RPMI7951 (cell line): ENCODE data around the gene CNTN5. TPM values are rescaled to one million over a fixed set of nuclear protein-coding genes. Genes with fewer than 3 reads are reported as not detected.

Experiments
- DNase-seq: peaks from one replicate; pipeline ENCODE4 v3.0.0-alpha.2; 2012; ENCODE audit warnings: low read depth
- total RNA-seq: library from RNA; depleted of rRNA; stranded (reverse); fragments of >200 nt; shearing (Covaris generic); gene quantifications from 2 replicates; pipeline ENCODE4 v1.2.3, GENCODE V29; 2014

The CNTN5 gene
- total RNA-seq, 1 experiment from 2014 or later, result not detected

GRCh38 chr11:99170591-99170990, 149.8 kb downstream of the CNTN5 start:
- DNase-seq, result no peak

DNA sequence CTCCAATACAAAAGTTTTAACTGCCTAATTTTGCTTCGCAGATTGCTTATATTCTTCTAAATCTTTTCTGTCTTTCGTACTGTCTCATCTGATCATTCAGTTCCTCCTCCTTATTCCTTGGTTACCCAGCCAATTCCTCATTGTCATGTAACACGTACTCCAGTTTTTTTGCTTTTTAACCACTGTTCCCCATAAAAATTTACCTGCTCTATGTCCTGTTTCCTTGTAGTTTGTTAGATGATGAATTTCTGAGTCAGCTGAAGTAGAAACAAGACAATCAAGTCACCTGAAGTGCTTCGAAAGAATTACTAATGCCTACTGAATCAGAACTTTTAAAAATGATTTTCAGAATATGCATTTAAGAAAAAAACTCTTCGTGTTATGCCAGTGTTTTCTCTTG, 150.6 kb downstream of the CNTN5 start:
- no peak for DNase-seq

DNA sequence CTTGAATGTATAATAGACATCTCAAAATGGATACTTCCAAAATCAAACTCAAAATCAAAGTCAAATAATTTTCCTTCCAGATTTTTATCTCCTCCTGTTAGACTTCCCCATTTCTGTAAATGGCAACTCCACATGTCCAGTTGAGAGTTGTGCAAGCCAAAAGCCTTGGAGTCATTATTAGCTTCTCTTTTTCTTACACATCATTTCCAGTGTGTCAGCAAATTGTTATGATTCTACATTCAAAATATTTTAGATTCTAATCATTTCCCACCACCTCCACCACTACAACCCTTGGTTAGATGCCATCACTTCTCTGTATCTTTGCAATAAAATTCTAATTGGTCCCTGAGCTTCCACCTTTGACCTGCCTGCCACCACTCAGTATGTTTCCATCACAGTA, 155.7 kb downstream of the CNTN5 start:
- no peak for DNase-seq

DNA sequence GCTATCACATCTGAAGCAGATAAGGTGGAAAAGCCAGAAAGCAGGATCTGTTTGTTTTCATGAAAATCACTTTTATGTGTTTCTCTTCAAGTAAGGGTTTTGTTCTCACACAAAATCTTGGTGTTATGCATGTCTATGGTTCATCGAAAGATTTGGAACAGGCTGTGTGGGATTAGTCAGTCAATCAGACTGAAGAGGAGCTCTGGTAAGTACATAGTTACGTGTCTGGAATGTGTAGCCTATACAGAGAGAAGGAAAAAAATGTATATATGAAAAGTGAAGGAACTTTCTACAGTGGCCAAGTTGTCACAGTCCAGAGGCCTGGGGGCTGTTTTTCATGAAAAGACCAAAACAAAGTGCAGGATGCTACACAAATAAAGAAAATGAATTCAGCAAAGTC, 156.7 kb downstream of the CNTN5 start:
- no peak for DNase-seq

DNA sequence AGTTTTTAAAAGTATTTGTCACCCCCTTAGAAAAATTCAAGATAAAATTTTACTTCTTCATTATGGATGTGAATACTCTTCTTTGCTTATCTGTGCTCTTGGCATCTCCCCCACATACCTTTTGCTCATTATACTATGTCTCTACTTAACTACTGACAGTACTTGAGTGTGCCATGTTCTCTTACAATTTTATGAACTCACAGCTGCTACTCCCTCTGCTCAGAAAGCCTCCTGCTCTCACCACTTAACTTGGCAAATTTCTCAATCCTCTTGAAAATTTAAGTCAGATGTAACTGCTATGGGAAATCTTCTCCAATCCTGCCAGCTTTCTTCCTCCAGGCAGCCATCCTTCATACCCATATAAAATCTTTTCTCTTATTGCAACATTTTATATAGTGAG, 163.4 kb downstream of the CNTN5 start:
- no peak for DNase-seq

GRCh38 chr11:99188221-99188620, 167.5 kb downstream of the CNTN5 start:
- no peak for DNase-seq

DNA sequence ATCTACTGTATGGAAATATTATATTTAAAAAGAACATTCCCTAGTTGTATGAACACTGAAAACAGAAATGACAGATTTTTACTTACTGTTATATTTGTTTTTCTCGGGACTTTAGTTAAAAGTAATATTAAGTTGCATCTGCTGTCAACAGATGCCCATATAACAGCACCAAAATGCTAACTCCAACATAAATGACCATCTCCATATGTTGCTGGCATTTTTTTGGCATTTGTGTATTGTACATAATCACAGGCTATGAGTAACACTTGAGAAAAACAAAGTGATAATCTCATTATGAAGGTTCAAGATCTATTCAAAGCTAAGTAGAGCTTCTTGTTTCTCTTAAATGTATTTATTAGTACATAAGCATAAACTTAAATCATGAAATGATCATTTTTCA, 172.0 kb downstream of the CNTN5 start:
- DNase-seq, result no peak

GRCh38 chr11:99197477-99197876, 176.7 kb downstream of the CNTN5 start:
- DNase-seq, result no peak

DNA sequence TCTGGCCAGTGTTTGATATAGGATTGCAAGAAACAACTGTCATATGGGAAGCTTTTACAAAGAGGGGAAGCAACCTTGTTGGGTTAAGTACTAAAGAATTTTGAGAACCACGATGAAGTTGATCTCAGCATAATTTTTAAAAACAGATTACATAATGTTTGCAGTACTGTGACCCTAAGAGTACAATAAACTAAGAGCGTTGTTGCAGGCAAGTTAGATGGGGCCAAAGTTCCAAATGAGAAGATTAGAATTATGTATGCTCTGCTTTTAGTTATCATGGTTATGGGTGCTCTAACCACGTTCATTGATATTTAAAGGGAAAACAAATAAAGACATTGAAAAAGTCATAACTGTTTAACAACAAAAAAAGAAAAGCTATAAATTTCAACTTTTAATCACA, 177.5 kb downstream of the CNTN5 start:
- DNase-seq, result no peak

DNA sequence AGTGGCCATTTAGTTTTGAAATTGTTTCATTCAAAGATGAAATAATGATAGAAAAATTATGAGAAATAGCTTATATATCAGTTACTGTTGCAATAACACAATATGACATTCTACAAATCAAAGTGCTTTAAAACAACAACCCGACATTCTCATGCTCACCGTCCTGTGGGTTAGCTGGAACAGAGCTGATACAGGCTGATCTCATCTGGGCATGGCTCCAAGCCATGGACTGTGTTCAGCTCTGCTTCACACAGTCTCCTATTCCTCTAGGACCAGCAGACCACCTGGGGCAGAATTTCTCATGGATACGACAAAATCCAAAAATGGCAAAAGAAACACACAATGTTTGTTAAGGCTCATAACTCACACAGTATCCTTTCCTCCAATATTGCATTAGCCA, 178.6 kb downstream of the CNTN5 start:
- DNase-seq, result no peak

GRCh38 chr11:99200720-99201119, 180.0 kb downstream of the CNTN5 start:
- no peak for DNase-seq

GRCh38 chr11:99208813-99209212, 188.1 kb downstream of the CNTN5 start:
- no peak for DNase-seq

DNA sequence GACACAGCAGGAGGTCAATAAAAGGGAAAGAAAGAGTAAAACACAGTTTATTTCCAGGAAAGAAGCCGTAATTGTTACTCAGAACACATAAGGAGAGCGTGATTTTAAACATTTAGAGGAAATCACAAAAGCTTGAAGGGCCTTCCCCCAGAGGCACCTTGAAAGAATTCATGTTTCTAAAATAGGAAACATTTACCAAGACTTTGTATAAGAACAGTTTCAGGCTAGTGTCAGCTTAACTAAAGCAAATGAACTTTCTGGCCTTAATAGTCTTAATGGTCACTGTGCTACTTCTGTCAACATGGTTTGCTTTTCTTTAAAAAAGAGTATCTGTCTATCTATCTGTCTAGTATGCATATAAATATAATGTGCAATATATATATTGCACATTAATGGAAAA, 208.8 kb downstream of the CNTN5 start:
- DNase-seq, result no peak

GRCh38 chr11:99234534-99234933, 213.8 kb downstream of the CNTN5 start:
- DNase-seq, result no peak

DNA sequence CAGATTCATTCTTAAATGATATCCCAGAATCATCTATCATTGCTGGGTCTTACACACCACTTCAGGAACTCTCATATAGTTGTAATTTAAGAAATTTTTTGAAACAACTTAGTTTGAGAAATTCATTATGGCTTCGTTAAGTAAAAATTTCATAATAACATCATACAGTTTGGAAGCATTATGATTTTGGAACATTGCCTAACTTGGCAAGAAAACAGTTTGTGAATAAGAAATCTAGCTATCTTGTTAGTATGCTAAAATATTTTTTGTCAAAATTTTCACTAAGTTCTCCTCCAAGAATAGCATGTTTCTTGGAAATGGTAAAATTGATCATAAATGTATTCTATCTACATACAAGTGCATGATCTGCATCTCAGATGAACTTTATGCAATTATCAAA, 217.7 kb downstream of the CNTN5 start:
- no peak for DNase-seq

DNA sequence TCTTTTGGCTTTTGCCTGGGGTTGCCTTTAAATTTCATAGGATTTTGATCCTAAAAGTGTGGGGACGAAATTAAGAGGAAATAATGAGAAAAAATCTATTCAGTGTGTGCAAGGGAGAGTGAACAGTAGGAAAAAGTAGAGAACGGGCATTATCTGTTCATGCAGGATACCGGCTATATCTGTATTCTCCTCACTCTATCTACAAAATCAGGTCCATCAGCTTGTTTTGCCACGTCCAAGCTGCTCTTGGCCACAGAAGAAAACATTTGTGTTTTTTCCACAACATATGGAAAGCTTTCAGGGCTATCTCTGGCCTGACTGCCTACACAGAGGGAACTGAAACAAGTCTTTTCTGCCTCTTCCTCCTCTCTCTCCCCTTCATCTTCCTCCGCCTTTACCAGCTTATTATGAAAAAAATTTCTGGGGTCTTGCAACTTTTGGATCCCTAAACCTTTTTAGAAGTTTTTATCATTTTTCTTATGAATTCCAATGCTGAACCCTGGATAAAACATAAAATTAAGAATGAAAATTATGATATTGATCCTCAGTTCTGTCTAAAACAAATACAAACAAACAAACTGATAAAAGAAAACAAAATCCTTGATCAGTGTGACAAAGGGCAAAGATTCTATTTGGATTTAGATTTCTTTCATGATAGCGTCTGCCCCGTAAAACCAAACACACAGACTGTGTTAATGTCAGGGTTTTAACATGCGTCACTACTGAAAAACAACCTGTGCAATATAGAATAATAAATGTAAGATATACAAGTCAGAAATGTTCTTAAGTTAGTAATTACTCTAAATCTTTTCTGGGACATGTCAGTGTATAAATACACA, 219.7 kb downstream of the CNTN5 start:
- no peak for DNase-seq

DNA sequence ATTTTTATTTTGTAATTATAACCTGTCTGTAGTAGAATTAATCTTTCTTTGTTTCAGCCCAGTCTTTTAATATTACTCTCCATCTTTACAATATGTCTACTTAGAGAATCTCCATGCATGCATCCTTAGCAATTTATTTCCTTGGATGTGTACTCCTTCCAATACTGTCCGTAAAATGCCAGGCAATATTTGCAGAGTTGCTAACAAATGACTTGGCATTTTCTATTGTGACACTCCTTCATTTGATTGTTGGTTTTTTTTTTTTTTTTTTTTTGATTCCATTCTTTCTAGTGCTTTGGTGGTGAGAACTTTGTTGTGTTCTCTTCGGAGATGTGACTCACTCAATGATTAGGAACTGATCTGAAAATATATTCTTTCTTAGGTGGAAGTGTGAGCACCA, 220.3 kb downstream of the CNTN5 start:
- DNase-seq, result no peak

- no peak for DNase-seq
Measured at GRCh38 chr11:99244613-99245012, 223.9 kb downstream of the CNTN5 start.

- no peak for DNase-seq
Measured at GRCh38 chr11:99246199-99246598, 225.4 kb downstream of the CNTN5 start.

- no peak for DNase-seq
Measured at GRCh38 chr11:99256614-99257013, 235.9 kb downstream of the CNTN5 start.

- DNase-seq, result no peak
Measured at GRCh38 chr11:99257131-99257530, 236.4 kb downstream of the CNTN5 start.

DNA sequence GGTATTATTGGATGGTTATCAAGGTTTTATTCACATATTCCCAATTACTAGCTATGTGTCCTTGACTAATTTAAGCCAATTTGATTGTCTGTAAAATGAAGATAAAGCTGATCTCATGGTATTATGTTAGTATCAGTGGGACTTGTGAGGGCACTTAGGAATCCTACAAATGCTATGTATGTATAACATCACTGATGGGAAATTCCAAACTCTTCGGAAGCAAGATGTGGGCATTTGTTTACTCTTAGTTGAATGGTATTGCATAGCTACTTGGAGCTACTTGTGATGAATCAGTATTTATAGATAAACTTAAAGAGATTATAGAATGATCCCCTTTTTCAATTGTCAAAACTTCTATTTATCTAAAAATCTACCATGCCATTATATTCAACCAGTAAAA, 239.9 kb downstream of the CNTN5 start:
- DNase-seq, result no peak

GRCh38 chr11:99268886-99269285, 248.1 kb downstream of the CNTN5 start:
- DNase-seq, result no peak

GRCh38 chr11:99271527-99271926, 250.8 kb downstream of the CNTN5 start:
- DNase-seq, result no peak
